Measurements from ENCODE around the gene TMEM39B. TPM values are rescaled to one million over a fixed set of nuclear protein-coding genes. Genes with fewer than 3 reads are reported as not detected.

TMEM39B gene
- total and polyA plus RNA-seq, 2 donors (not counting 1 experiment from before 2014, with no cell fraction given): 30.9 to 32.3 TPM

DNA sequence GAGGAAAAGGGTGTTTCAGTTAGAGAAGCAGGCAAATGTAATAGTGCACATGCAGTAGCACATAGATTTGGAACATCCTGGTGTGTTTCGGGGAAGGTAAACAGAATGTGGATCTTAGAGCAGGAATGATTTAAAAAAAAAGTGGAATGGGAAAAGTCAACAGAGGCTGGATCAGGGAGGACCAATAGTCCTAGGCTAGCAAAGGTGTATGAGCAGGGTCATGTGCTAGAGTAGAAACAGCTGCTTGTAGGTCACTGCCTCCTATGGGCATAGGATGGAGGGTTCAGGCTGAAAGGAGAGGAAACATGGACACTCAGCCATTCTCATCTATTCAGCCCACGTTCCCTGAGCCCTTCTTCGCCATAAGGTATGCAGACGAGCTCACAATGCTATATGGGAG, 31.4 kb downstream of the TMEM39B start:
- no peak overlapping the region for H3K4me3 Mint-ChIP-seq
- no peak overlapping the region for H3K4me2 ChIP-seq (replicated peaks; ENCODE audit: low read depth, low read length, poor library complexity, severe bottlenecking)

DNA sequence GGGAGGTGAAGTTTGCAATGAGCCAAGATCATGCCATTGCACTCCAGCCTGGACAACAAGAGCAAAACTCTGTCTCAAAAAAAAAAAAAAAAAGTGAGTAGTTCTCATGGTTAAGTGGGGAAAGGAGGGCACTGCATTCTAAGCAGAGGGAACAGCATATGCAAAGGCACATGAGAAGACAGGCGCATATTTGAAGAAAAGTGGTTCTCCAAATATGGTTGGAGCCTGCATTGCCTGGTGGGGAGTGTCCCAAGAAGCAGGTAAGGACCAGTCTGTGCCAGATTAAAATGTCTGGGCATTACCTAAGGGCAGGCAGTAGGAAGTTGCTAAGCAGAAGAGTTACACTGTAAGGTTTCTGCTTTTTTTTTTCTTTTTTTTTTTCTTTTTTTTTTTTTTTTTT, 32.6 kb downstream of the TMEM39B start:
- Histone ChIP-seq H3K4me1 (ENCODE audit: control insufficient read depth in 2 of 2, insufficient read depth in 2 of 2, low read length in 2 of 2) (peaks cover 13 to 26% of the 10 kb centered on the region in 2 donors), H3K9me3 (ENCODE audit: control extremely low read depth in 1 of 3, control insufficient read depth in 2 of 3, insufficient read depth in 1 of 3, low read length in 2 of 3) (no peaks in the 10 kb centered on the region), H3K4me3 (ENCODE audit: control extremely low read depth in 1 of 5, extremely low read depth in 1 of 5, insufficient read depth in 1 of 5, low read depth in 2 of 5, low read length in 4 of 5) (no peak overlapping the region), H3K36me3 (replicated peaks in 1 of 2; ENCODE audit: control extremely low read depth in 1 of 2, control insufficient read depth in 1 of 2, extremely low read depth in 1 of 2, insufficient read depth in 2 of 2, low read length in 1 of 2) (peaks cover 0 to 21% of the 10 kb centered on the region in 2 experiments), H3K79me2 (ENCODE audit: control insufficient read depth, insufficient read depth, low read length) (peaks cover 25% of the 10 kb centered on the region), H2AFZ (ENCODE audit: insufficient read depth, low read depth, low read length, poor library complexity, severe bottlenecking) (no peak overlapping the region), H3K27ac (ENCODE audit: low read length in 2 of 2) (no peak overlapping the region), H3K4me2 (replicated peaks; ENCODE audit: low read depth, low read length, poor library complexity, severe bottlenecking) (no peak overlapping the region), H4K20me1 (ENCODE audit: control insufficient read depth, insufficient read depth, low read length, poor library complexity, severe bottlenecking) (peaks cover 7% of the 10 kb centered on the region), H3K9ac (ENCODE audit: low read length) (no peak overlapping the region), H3K27me3 (replicated peaks in 1 of 4; ENCODE audit: control extremely low read depth in 1 of 4, control insufficient read depth in 3 of 4, insufficient read depth in 4 of 4, low read length in 3 of 4) (no peaks in the 10 kb centered on the region)
- POLR2A ChIA-PET: interaction anchor here (0.7 kb wide), 1 partner anchor 75 kb away, joined by 3 read pairs; no protein-coding TSS in a partner anchor
- WGBS (ENCODE audit: insufficient coverage): 92% methylated on average over 1 of the region's 1 CpG
- peak overlapping the region; percentile 12 for H3K27ac Mint-ChIP-seq
- no peak overlapping the region for H3K4me3 Mint-ChIP-seq
- no peaks in the 10 kb centered on the region for H3K27me3 Mint-ChIP-seq
- CTCF ChIA-PET: interaction anchor here (1.6 kb wide), 1 partner anchor 10 kb away, joined by 4 read pairs; no protein-coding TSS in a partner anchor
- intact Hi-C loops (cut with micrococcal nuclease): loop anchor here (5.0 to 10.0 kb wide), 2 partner anchors 147 to 709 kb away; partner anchors contain the start of genes LCK, S100PBP and YARS1
- H3K9me3 Mint-ChIP-seq (ENCODE audit: insufficient read depth): no peaks in the 10 kb centered on the region
- no peak for ATAC-seq (ENCODE audit: low read depth)
- peaks cover 24% of the 10 kb centered on the region for H3K4me1 Mint-ChIP-seq
- no peak for TF ChIP-seq EZH2 (IDR thresholded peaks at IDR 0.05; ENCODE audit: borderline replicate concordance, insufficient read depth, low read depth, low read length, poor library complexity, severe bottlenecking)
- TF ChIP-seq, protein P1, sequence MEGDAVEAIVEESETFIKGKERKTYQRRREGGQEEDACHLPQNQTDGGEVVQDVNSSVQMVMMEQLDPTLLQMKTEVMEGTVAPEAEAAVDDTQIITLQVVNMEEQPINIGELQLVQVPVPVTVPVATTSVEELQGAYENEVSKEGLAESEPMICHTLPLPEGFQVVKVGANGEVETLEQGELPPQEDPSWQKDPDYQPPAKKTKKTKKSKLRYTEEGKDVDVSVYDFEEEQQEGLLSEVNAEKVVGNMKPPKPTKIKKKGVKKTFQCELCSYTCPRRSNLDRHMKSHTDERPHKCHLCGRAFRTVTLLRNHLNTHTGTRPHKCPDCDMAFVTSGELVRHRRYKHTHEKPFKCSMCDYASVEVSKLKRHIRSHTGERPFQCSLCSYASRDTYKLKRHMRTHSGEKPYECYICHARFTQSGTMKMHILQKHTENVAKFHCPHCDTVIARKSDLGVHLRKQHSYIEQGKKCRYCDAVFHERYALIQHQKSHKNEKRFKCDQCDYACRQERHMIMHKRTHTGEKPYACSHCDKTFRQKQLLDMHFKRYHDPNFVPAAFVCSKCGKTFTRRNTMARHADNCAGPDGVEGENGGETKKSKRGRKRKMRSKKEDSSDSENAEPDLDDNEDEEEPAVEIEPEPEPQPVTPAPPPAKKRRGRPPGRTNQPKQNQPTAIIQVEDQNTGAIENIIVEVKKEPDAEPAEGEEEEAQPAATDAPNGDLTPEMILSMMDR (IDR thresholded peaks at IDR 0.05): no peak
- DNase-seq: no peak

More for the DNA sequence above, 31.4 kb downstream of the TMEM39B start:
- Histone ChIP-seq H3K4me3 (ENCODE audit: control extremely low read depth in 1 of 5, extremely low read depth in 1 of 5, insufficient read depth in 1 of 5, low read depth in 2 of 5, low read length in 4 of 5) (no peak overlapping the region), H3K27me3 (replicated peaks in 1 of 4; ENCODE audit: control extremely low read depth in 1 of 4, control insufficient read depth in 3 of 4, insufficient read depth in 4 of 4, low read length in 3 of 4) (no peaks in the 10 kb centered on the region), H3K27ac (ENCODE audit: low read length in 2 of 2) (no peak overlapping the region), H3K9me3 (ENCODE audit: control extremely low read depth in 1 of 3, control insufficient read depth in 2 of 3, insufficient read depth in 1 of 3, low read length in 2 of 3) (no peaks in the 10 kb centered on the region), H3K36me3 (replicated peaks in 1 of 2; ENCODE audit: control extremely low read depth in 1 of 2, control insufficient read depth in 1 of 2, extremely low read depth in 1 of 2, insufficient read depth in 2 of 2, low read length in 1 of 2) (peaks cover 0 to 32% of the 10 kb centered on the region in 2 experiments), H3K4me1 (ENCODE audit: control insufficient read depth in 2 of 2, insufficient read depth in 2 of 2, low read length in 2 of 2) (peaks cover 2 to 14% of the 10 kb centered on the region in 2 donors), H2AFZ (ENCODE audit: insufficient read depth, low read depth, low read length, poor library complexity, severe bottlenecking) (no peak overlapping the region), H3K9ac (ENCODE audit: low read length) (no peak overlapping the region), H4K20me1 (ENCODE audit: control insufficient read depth, insufficient read depth, low read length, poor library complexity, severe bottlenecking) (peaks cover under 1% of the 10 kb centered on the region), H3K79me2 (ENCODE audit: control insufficient read depth, insufficient read depth, low read length) (peaks cover 13% of the 10 kb centered on the region)
- intact Hi-C loops (cut with micrococcal nuclease): loop anchor here (10.0 kb wide), 1 partner anchor 711 kb away; the partner anchor contains the start of genes S100PBP and YARS1
- H3K27me3 Mint-ChIP-seq: no peaks in the 10 kb centered on the region
- POLR2A ChIA-PET: no interaction called here
- CTCF ChIA-PET: interaction anchor here (1.6 kb wide), 1 partner anchor 11 kb away, joined by 4 read pairs; no protein-coding TSS in a partner anchor
- ATAC-seq (ENCODE audit: low read depth) (no peak), DNase-seq (no peak)
- WGBS (ENCODE audit: insufficient coverage): 100% methylated on average over 1 of the region's 4 CpGs
- TF ChIP-seq, protein P1 (IDR thresholded peaks at IDR 0.05): no peak
- TF ChIP-seq EZH2 (IDR thresholded peaks at IDR 0.05; ENCODE audit: borderline replicate concordance, insufficient read depth, low read depth, low read length, poor library complexity, severe bottlenecking): no peak
- no peaks in the 10 kb centered on the region for H3K9me3 Mint-ChIP-seq (ENCODE audit: insufficient read depth)
- H3K27ac Mint-ChIP-seq: no peak overlapping the region
- H3K4me1 Mint-ChIP-seq: peaks cover 16% of the 10 kb centered on the region

Measured in B cell (primary cell).